ENCODE results near the gene PPFIA2. TPM values are rescaled to one million over a fixed set of nuclear protein-coding genes. Genes with fewer than 3 reads are reported as not detected.

Gene PPFIA2
- total RNA-seq, 3 donors from 2014 or later: 1.1 to 2.9 (median 2.6) TPM

- Histone ChIP-seq H3K36me3 (ENCODE audit: low read depth) (no peaks in the 10 kb centered on the region), H3K4me3 (no peak overlapping the region), H3K9me3 (no peaks in the 10 kb centered on the region), H3K4me1 (ENCODE audit: low read depth) (no peaks in the 10 kb centered on the region)
- ATAC-seq (no peak), DNase-seq (no peak)
- TF ChIP-seq CTCF (IDR thresholded peaks at IDR 0.05): no peak
- intact Hi-C loops (cut with DNase I, micrococcal nuclease): no loop called here
These were observed 497.5 kb downstream of the PPFIA2 start for GRCh38 chr12:81261508-81262207.

GRCh38 chr12:81259360-81259759 lies 499.8 kb downstream of the PPFIA2 start:
- Histone ChIP-seq H3K9me3 (no peaks in the 10 kb centered on the region), H3K36me3 (ENCODE audit: low read depth) (no peaks in the 10 kb centered on the region), H3K4me1 (ENCODE audit: low read depth) (no peaks in the 10 kb centered on the region), H3K4me3 (no peak overlapping the region)
- ATAC-seq (no peak), DNase-seq (no peak)
- intact Hi-C loops (cut with DNase I, micrococcal nuclease): no loop called here
- no peak for TF ChIP-seq CTCF (IDR thresholded peaks at IDR 0.05)

GRCh38 chr12:81257947-81258551 lies 501.1 kb downstream of the PPFIA2 start:
- Histone ChIP-seq H3K4me3 (no peak overlapping the region), H3K9me3 (no peaks in the 10 kb centered on the region), H3K4me1 (ENCODE audit: low read depth) (no peaks in the 10 kb centered on the region), H3K36me3 (ENCODE audit: low read depth) (no peaks in the 10 kb centered on the region)
- no peak for TF ChIP-seq CTCF (IDR thresholded peaks at IDR 0.05)
- DNase-seq (peak in 1 of 3 donors; percentile 10), ATAC-seq (no peak)
- intact Hi-C loops (cut with DNase I, micrococcal nuclease): no loop called here

- Histone ChIP-seq H3K4me1 (ENCODE audit: low read depth) (no peaks in the 10 kb centered on the region), H3K4me3 (no peak overlapping the region), H3K9me3 (no peaks in the 10 kb centered on the region), H3K36me3 (ENCODE audit: low read depth) (no peaks in the 10 kb centered on the region)
- intact Hi-C loops (cut with DNase I, micrococcal nuclease): no loop called here
- no peak for TF ChIP-seq CTCF (IDR thresholded peaks at IDR 0.05)
- no peak for DNase-seq
- no peak for ATAC-seq
These were observed 503.2 kb downstream of the PPFIA2 start for GRCh38 chr12:81255947-81256346.

GRCh38 chr12:81255456-81255855 lies 503.7 kb downstream of the PPFIA2 start:
- TF ChIP-seq CTCF (IDR thresholded peaks at IDR 0.05): no peak
- Histone ChIP-seq H3K4me3 (no peak overlapping the region), H3K36me3 (ENCODE audit: low read depth) (no peaks in the 10 kb centered on the region), H3K4me1 (ENCODE audit: low read depth) (no peaks in the 10 kb centered on the region), H3K9me3 (no peaks in the 10 kb centered on the region)
- DNase-seq: peak in 1 of 3 donors; percentile 28
- intact Hi-C loops (cut with DNase I, micrococcal nuclease): no loop called here
- no peak for ATAC-seq

Data from mucosa of descending colon (tissue), 3 donors.